OCI-LY7 (cell line): ENCODE data around the gene MRPS18C. TPM values are rescaled to one million over a fixed set of nuclear protein-coding genes. Genes with fewer than 3 reads are reported as not detected.

Experiments
- BruUV-seq: library from RNA; stranded (reverse); fragments of 400-500 nt; replicated peaks from 2 replicates; lab custom pipeline; 2021; lab: Mats Ljungman, UMichigan
- CTCF ChIA-PET: fragments of 300-600 bp; sonication (Branson Sonifier 250); formaldehyde crosslinking; loops from one replicate; lab custom pipeline; 2022; ENCODE audit warnings: antibody characterized with exemption; ENCODE audit not compliant: unreplicated experiment; lab: Charles Lee
- POLR2A ChIA-PET: fragments of 300-600 bp; sonication (Branson Sonifier 250); formaldehyde crosslinking; loops from one replicate; lab custom pipeline; 2022; ENCODE audit warnings: antibody characterized with exemption; lab: Charles Lee
- DNase-seq: peaks from one replicate; pipeline ENCODE4 v3.0.0-alpha.2; 2015; ENCODE audit warnings: low spot score
- H2AFZ ChIP-seq: fragments of 200-600 bp; sonication (generic), shearing (Covaris generic); 2 replicates; pipeline ENCODE4 v1.6.1; 2014; ENCODE audit warnings: mild to moderate bottlenecking, antibody characterized with exemption, low read length, moderate library complexity
- H3K27ac ChIP-seq: fragments of 200-600 bp; sonication (generic); 2 replicates; pipeline ENCODE4 v1.5.1; 2014; ENCODE audit warnings: mixed run types, low read depth, mild to moderate bottlenecking, moderate library complexity, low read length, inconsistent platforms; ENCODE audit not compliant: poor library complexity, severe bottlenecking
- H3K36me3 ChIP-seq: fragments of 200-600 bp; sonication (generic); 2 replicates; pipeline ENCODE4 v1.6.1; 2014; ENCODE audit warnings: mild to moderate bottlenecking, antibody characterized with exemption, low read length, moderate library complexity, mixed read lengths; ENCODE audit not compliant: insufficient read depth
- H3K4me1 ChIP-seq: fragments of 200-600 bp; sonication (generic); 2 replicates; pipeline ENCODE4 v1.5.1; 2014; ENCODE audit warnings: mild to moderate bottlenecking, low read length; ENCODE audit not compliant: insufficient read depth, poor library complexity, severe bottlenecking
- H3K4me2 ChIP-seq: fragments of 200-600 bp; sonication (generic); 2 replicates; pipeline ENCODE4 v1.6.1; 2014; ENCODE audit warnings: mild to moderate bottlenecking, low read length
- H3K4me3 ChIP-seq: fragments of 200-600 bp; sonication (generic); 2 replicates; pipeline ENCODE4 v1.5.1; 2014; ENCODE audit warnings: mild to moderate bottlenecking, low read depth, low read length; ENCODE audit not compliant: poor library complexity, severe bottlenecking
- H3K79me2 ChIP-seq: fragments of 200-600 bp; sonication (generic); 2 replicates; pipeline ENCODE4 v1.6.1; 2016; ENCODE audit warnings: low read depth, mild to moderate bottlenecking, low read length, moderate library complexity, mixed read lengths; ENCODE audit not compliant: insufficient read depth
- H3K9me2 ChIP-seq: fragments of 200-600 bp; sonication (generic); 2 replicates; pipeline ENCODE4 v1.6.1; 2016; ENCODE audit warnings: mild to moderate bottlenecking, low read length, mixed read lengths; ENCODE audit not compliant: insufficient read depth
- H3K9me3 ChIP-seq: fragments of 200-600 bp; sonication (generic); 2 replicates; pipeline ENCODE4 v1.6.1; 2014; ENCODE audit warnings: mild to moderate bottlenecking, mixed run types, low read length, mixed read lengths
- H4K20me1 ChIP-seq: fragments of 200-600 bp; sonication (generic); 2 replicates; pipeline ENCODE4 v1.6.1; 2014; ENCODE audit warnings: mild to moderate bottlenecking, antibody characterized with exemption, low read length, moderate library complexity, mixed read lengths; ENCODE audit not compliant: insufficient read depth
- CTCF ChIP-seq: fragments of 200-600 bp; sonication (generic); conservative IDR thresholded peaks from 2 replicates; pipeline ENCODE4 v1.5.1; 2014; ENCODE audit warnings: mild to moderate bottlenecking, antibody characterized with exemption, low read length, moderate library complexity, mixed read lengths
- EZH2phosphoT487 ChIP-seq: fragments of 200-600 bp; sonication (generic); IDR thresholded peaks from 2 replicates; pipeline ENCODE4 v1.6.1; 2018; ENCODE audit warnings: low read depth, borderline replicate concordance, mild to moderate bottlenecking, mixed run types, antibody characterized with exemption, low read length, moderate library complexity, mixed read lengths
- intact Hi-C: fragments of 100-400 bp; cut with micrococcal nuclease; formaldehyde crosslinking; loops from one replicate; pipeline ENCODE4 v1.10.0; 2022; ENCODE audit not compliant: unreplicated experiment
- total RNA-seq, 2 experiments: library from RNA; depleted of rRNA in 1 of 2; stranded (reverse); fragments of >200 nt in 1 of 2; shearing (Covaris generic) in 1 of 2; gene quantifications; 2 replicates each; pipeline ENCODE4 v1.2.3, GENCODE V29; 2014 to 2022

Gene MRPS18C
- total RNA-seq, 2 experiments from 2014 or later, result 38.1 to 104 TPM

GRCh38 chr4:83486457-83487129 lies 30.7 kb downstream of the MRPS18C start:
- CTCF ChIA-PET, result no interaction called here
- Histone ChIP-seq H4K20me1 (0 out of 2 replicates have a peak, but pooled peaks cover 4% of the 10 kb centered on the region), H3K27ac (no peak overlapping the region), H3K9me2 (no peaks in the 10 kb centered on the region), H3K4me3 (no peak overlapping the region), H2AFZ (peak overlapping the region; percentile 92), H3K9me3 (no peaks in the 10 kb centered on the region), H3K4me1 (peaks cover 19% of the 10 kb centered on the region), H3K4me2 (no peak overlapping the region), H3K79me2 (peaks cover 10% of the 10 kb centered on the region; the same call in 1 of the 2 replicates), H3K36me3 (peaks cover 11% of the 10 kb centered on the region; the same call in 1 of the 2 replicates)
- DNase-seq, result no peak
- TF ChIP-seq CTCF (no peak), EZH2phosphoT487 (no peak)
- intact Hi-C loops, result no loop called here
- no TSS peak for BruUV-seq
- POLR2A ChIA-PET, result interaction anchor here (1.3 to 1.9 kb wide), 5 partner anchors 11 to 35 kb away, joined by 3 to 6 read pairs (median 4); no protein-coding TSS in a partner anchor

- no TSS peak for BruUV-seq
- H3K9me2 ChIP-seq, result no peaks in the 10 kb centered on the region
- peak; percentile 14 for DNase-seq
- no peaks in the 10 kb centered on the region for H3K79me2 ChIP-seq
- peaks cover 9% of the 10 kb centered on the region for H3K4me1 ChIP-seq
- no peaks in the 10 kb centered on the region for H3K36me3 ChIP-seq
- H3K9me3 ChIP-seq, result no peaks in the 10 kb centered on the region
- no peaks in the 10 kb centered on the region for H4K20me1 ChIP-seq
- TF ChIP-seq EZH2phosphoT487 (no peak), CTCF (peak; percentile 33; the same call in 1 of the 2 replicates)
- H3K4me2 ChIP-seq, result no peak overlapping the region
- no peak overlapping the region for H3K27ac ChIP-seq
- peak overlapping the region; percentile 36 for H2AFZ ChIP-seq
- intact Hi-C loops, result loop anchor here (2.0 kb wide), 2 partner anchors 127 to 151 kb away; no protein-coding TSS in a partner anchor
- H3K4me3 ChIP-seq, result no peak overlapping the region
- ChIA-PET CTCF (no interaction called here), POLR2A (interaction anchor here (0.8 kb wide), 1 partner anchor 49 kb away, joined by 3 read pairs; no protein-coding TSS in a partner anchor)
These were observed 34.0 kb downstream of the MRPS18C start for GRCh38 chr4:83489711-83490326.
